ENCODE measurements around the gene TMEM270.

TMEM270 gene

GRCh38 chr7:73890555-73891147 lies 29.7 kb downstream of the TMEM270 start:
- no peak for DNase-seq

GRCh38 chr7:73891178-73891885 lies 30.4 kb downstream of the TMEM270 start:
- no peak for DNase-seq

- peak; percentile 76 for DNase-seq
These were observed 31.3 kb downstream of the TMEM270 start for GRCh38 chr7:73892003-73892999.

GRCh38 chr7:73893342-73894101 lies 32.6 kb downstream of the TMEM270 start:
- no peak for DNase-seq

- DNase-seq, result no peak
These were observed 33.2 kb downstream of the TMEM270 start for GRCh38 chr7:73894166-73894565.

- peak; percentile 100 for DNase-seq
These were observed 34.0 kb downstream of the TMEM270 start for GRCh38 chr7:73894733-73895551.

GRCh38 chr7:73895626-73896025 lies 34.7 kb downstream of the TMEM270 start:
- no peak for DNase-seq

- DNase-seq, result no peak
These were observed 35.5 kb downstream of the TMEM270 start for GRCh38 chr7:73896454-73896853.

GRCh38 chr7:73899731-73900142 lies 38.8 kb downstream of the TMEM270 start:
- DNase-seq, result peak; percentile 97

- DNase-seq, result peak; percentile 62
These were observed 39.3 kb downstream of the TMEM270 start for GRCh38 chr7:73900286-73900685.

GRCh38 chr7:73901231-73901822 lies 40.4 kb downstream of the TMEM270 start:
- DNase-seq, result no peak

- DNase-seq, result no peak
These were observed 41.1 kb downstream of the TMEM270 start for GRCh38 chr7:73901823-73902597.

- DNase-seq, result no peak
These were observed 42.6 kb downstream of the TMEM270 start for GRCh38 chr7:73903321-73904218.

- DNase-seq, result peak; percentile 65
These were observed 43.5 kb downstream of the TMEM270 start for GRCh38 chr7:73904219-73905137.

- DNase-seq, result no peak
These were observed 44.4 kb downstream of the TMEM270 start for GRCh38 chr7:73905360-73905759.

- DNase-seq, result no peak
These were observed 45.9 kb downstream of the TMEM270 start for GRCh38 chr7:73906874-73907273.

GRCh38 chr7:73907554-73908122 lies 46.7 kb downstream of the TMEM270 start:
- DNase-seq, result no peak

Measured in fibroblast of skin of scalp (primary cell).